ENCODE data around the gene APP. TPM values are rescaled to one million over a fixed set of nuclear protein-coding genes. Genes with fewer than 3 reads are reported as not detected.

APP gene
- total RNA-seq, 2 donors from 2014 or later, result 256 to 423 TPM

DNA sequence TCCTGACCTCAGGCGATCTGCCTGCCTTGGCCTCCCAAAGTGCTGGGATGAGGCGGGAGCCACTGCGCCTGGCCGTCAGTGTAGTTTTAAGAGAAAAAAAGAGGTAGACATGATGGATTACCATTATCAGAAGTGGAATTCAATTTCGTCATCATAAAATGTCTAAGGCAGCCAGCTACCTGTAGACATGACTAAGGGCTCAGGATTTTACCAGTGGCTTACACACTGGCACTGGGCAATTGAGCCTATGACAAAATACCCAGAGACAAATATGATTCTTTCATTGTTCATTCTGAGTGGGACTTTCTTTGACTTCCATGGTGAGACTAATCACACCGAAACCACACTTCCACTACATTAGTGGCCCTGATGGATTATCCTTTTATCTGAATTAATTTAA is 254.3 kb downstream of the APP start:
- Histone ChIP-seq H3K36me3 (replicated peaks in 1 of 2; ENCODE audit: insufficient read depth in 1 of 2, low read depth in 2 of 2) (no peaks in the 10 kb centered on the region), H3K27ac (no peak overlapping the region), H3K27me3 (no peaks in the 10 kb centered on the region), H3K9me3 (no peaks in the 10 kb centered on the region), H3K4me1 (peaks cover 8% of the 10 kb centered on the region), H3K4me3 (no peak overlapping the region)
- ATAC-seq, result no peak
- 93 to 94% methylated on average over 6 of the region's 6 CpGs for WGBS, 2 donors
- no peak for DNase-seq
- TF ChIP-seq, protein P1, sequence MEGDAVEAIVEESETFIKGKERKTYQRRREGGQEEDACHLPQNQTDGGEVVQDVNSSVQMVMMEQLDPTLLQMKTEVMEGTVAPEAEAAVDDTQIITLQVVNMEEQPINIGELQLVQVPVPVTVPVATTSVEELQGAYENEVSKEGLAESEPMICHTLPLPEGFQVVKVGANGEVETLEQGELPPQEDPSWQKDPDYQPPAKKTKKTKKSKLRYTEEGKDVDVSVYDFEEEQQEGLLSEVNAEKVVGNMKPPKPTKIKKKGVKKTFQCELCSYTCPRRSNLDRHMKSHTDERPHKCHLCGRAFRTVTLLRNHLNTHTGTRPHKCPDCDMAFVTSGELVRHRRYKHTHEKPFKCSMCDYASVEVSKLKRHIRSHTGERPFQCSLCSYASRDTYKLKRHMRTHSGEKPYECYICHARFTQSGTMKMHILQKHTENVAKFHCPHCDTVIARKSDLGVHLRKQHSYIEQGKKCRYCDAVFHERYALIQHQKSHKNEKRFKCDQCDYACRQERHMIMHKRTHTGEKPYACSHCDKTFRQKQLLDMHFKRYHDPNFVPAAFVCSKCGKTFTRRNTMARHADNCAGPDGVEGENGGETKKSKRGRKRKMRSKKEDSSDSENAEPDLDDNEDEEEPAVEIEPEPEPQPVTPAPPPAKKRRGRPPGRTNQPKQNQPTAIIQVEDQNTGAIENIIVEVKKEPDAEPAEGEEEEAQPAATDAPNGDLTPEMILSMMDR (IDR thresholded peaks at IDR 0.05), result no peak
- no peak for TF ChIP-seq POLR2A (IDR thresholded peaks at IDR 0.05)
- intact Hi-C loops (cut with DNase I), result no loop called here

DNA sequence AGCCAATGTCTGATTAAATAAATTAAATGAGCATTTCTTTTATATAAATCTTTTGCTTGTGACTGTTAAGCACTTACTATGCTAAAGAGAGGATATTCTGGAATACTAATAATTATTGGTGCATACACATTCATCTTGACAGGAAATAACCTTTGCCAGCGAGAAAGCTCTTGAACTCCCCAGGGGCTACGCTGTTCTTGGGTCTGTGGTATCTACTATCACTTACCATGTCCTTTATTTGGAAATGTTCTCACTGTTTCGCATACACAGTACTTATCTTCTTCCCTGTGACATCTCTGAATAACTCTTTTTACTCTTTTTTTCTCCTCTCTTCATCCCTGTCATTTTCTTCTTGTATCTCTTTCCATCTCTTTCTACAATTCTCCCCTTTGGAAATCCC is 257.1 kb downstream of the APP start:
- DNase-seq (no peak), ATAC-seq (no peak)
- no peak overlapping the region for H3K4me3 ChIP-seq
- H3K27me3 ChIP-seq, result no peaks in the 10 kb centered on the region
- intact Hi-C loops (cut with DNase I), result no loop called here
- WGBS, 2 donors, result 90 to 92% methylated on average over 3 of the region's 3 CpGs
- no peaks in the 10 kb centered on the region for H3K36me3 ChIP-seq (replicated peaks in 1 of 2; ENCODE audit: insufficient read depth in 1 of 2, low read depth in 2 of 2)
- no peaks in the 10 kb centered on the region for H3K9me3 ChIP-seq
- TF ChIP-seq POLR2A (IDR thresholded peaks at IDR 0.05), result no peak
- TF ChIP-seq, protein P1 (IDR thresholded peaks at IDR 0.05), result no peak
- no peak overlapping the region for H3K27ac ChIP-seq
- H3K4me1 ChIP-seq, result peaks cover 8% of the 10 kb centered on the region

- peak overlapping the region in 1 of 4 donors; percentile 1 for H3K27ac ChIP-seq
- intact Hi-C loops (cut with DNase I), result no loop called here
Observed at GRCh38 chr21:25912402-25912746, 258.2 kb downstream of the APP start.

DNA sequence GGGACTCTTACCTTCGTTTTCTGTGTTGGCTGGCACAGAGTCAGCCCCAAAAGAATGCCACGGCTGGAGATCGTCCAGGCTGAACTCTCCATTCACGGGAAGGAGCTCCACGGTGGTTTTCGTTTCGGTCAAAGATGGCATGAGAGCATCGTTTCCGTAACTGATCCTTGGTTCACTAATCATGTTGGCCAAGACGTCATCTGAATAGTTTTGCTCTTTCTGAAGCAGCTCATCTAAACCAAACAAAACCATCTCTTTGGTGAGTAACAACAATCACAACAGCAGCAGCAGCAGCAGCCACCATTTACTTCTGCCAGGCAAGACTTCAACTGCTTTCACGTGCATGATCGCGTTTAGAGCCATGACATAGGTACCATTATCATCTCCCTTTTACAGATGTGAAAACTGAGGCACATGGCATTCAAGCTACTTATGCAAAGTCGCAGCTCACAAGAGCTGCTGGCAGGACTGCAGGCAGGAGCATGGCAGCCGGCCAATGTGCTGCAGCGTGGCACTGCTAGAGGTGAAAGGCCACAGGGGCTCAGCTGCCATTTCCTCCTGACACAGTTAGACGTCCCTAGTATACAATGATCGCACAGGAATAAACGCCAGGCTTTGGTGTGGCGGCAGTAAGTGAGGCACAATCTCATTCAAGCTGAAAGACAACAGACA is 258.7 kb downstream of the APP start:
- Histone ChIP-seq H3K27ac (peak overlapping the region in 1 of 4 donors; percentile 1), H3K4me3 (no peak overlapping the region), H3K4me1 (peaks cover 16% of the 10 kb centered on the region), H3K36me3 (replicated peaks in 1 of 2; ENCODE audit: insufficient read depth in 1 of 2, low read depth in 2 of 2) (no peaks in the 10 kb centered on the region), H3K9me3 (no peaks in the 10 kb centered on the region), H3K27me3 (no peaks in the 10 kb centered on the region)
- DNase-seq, result peak; percentile 68 to 85 (median 74)
- TF ChIP-seq, protein P1 (IDR thresholded peaks at IDR 0.05), result no peak
- no peak for TF ChIP-seq POLR2A (IDR thresholded peaks at IDR 0.05)
- intact Hi-C loops (cut with DNase I), result no loop called here
- peak; percentile 72 for ATAC-seq
- 64 to 67% methylated on average over 19 to 20 of the region's 20 CpGs for WGBS, 2 donors

More at GRCh38 chr21:25912402-25912746, 258.2 kb downstream of the APP start:
- TF ChIP-seq, protein P1 (IDR thresholded peaks at IDR 0.05), result no peak
- no peak for TF ChIP-seq POLR2A (IDR thresholded peaks at IDR 0.05)
- Histone ChIP-seq H3K36me3 (replicated peaks in 1 of 2; ENCODE audit: insufficient read depth in 1 of 2, low read depth in 2 of 2) (no peaks in the 10 kb centered on the region), H3K27me3 (no peaks in the 10 kb centered on the region), H3K4me3 (no peak overlapping the region), H3K4me1 (peaks cover 15% of the 10 kb centered on the region), H3K9me3 (no peaks in the 10 kb centered on the region)
- 66% methylated on average over 2 of the region's 2 CpGs for WGBS, 2 donors
- no peak for ATAC-seq
- DNase-seq, result no peak

- no peak overlapping the region for H3K27ac ChIP-seq
- intact Hi-C loops (cut with DNase I), result no loop called here
Observed at GRCh38 chr21:25910809-25911208, 259.8 kb downstream of the APP start.

More at GRCh38 chr21:25910809-25911208, 259.8 kb downstream of the APP start:
- ATAC-seq (no peak), DNase-seq (no peak)
- WGBS, 2 donors, result 87 to 91% methylated on average over 1 of the region's 1 CpG
- Histone ChIP-seq H3K27me3 (no peaks in the 10 kb centered on the region), H3K4me1 (peaks cover 16% of the 10 kb centered on the region), H3K9me3 (no peaks in the 10 kb centered on the region), H3K4me3 (no peak overlapping the region), H3K36me3 (replicated peaks in 1 of 2; ENCODE audit: insufficient read depth in 1 of 2, low read depth in 2 of 2) (no peaks in the 10 kb centered on the region)
- no peak for TF ChIP-seq POLR2A (IDR thresholded peaks at IDR 0.05)
- TF ChIP-seq, protein P1 (IDR thresholded peaks at IDR 0.05), result no peak
